ENCODE measurements around the gene FCGR2B. TPM values are rescaled to one million over a fixed set of nuclear protein-coding genes. Genes with fewer than 3 reads are reported as not detected.

FCGR2B gene
- total RNA-seq, 1 experiment from 2014 or later, result 0.11 TPM

DNA sequence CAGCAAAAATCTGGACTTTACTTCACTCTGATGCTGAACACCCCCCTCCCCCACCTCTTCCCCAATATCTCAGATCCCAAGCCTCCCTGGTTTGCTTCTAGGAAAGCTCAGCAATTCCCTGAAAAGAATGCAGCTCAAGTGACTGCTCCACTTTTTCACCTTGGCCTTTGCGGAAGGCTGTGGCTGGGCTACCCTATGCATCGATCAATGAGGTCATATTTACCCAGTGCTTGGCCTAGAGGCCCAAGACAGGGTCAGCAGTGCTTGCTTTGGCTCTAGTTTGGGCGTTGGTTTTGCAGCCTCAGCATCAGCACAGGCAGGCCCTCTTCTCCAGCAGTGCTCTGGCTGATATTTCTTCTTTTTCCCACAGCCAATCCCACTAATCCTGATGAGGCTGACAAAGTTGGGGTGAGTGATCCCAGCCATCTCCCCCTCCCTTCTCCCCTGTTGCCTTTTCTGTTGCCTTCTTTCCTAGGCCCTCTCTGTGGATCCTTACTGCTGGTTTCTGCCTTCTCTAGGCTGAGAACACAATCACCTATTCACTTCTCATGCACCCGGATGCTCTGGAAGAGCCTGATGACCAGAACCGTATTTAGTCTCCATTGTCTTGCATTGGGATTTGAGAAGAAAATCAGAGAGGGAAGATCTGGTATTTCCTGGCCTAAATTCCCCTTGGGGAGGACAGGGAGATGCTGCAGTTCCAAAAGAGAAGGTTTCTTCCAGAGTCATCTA lies 14.2 kb downstream of the FCGR2B start (continued):
- TF ChIP-seq, protein P1, sequence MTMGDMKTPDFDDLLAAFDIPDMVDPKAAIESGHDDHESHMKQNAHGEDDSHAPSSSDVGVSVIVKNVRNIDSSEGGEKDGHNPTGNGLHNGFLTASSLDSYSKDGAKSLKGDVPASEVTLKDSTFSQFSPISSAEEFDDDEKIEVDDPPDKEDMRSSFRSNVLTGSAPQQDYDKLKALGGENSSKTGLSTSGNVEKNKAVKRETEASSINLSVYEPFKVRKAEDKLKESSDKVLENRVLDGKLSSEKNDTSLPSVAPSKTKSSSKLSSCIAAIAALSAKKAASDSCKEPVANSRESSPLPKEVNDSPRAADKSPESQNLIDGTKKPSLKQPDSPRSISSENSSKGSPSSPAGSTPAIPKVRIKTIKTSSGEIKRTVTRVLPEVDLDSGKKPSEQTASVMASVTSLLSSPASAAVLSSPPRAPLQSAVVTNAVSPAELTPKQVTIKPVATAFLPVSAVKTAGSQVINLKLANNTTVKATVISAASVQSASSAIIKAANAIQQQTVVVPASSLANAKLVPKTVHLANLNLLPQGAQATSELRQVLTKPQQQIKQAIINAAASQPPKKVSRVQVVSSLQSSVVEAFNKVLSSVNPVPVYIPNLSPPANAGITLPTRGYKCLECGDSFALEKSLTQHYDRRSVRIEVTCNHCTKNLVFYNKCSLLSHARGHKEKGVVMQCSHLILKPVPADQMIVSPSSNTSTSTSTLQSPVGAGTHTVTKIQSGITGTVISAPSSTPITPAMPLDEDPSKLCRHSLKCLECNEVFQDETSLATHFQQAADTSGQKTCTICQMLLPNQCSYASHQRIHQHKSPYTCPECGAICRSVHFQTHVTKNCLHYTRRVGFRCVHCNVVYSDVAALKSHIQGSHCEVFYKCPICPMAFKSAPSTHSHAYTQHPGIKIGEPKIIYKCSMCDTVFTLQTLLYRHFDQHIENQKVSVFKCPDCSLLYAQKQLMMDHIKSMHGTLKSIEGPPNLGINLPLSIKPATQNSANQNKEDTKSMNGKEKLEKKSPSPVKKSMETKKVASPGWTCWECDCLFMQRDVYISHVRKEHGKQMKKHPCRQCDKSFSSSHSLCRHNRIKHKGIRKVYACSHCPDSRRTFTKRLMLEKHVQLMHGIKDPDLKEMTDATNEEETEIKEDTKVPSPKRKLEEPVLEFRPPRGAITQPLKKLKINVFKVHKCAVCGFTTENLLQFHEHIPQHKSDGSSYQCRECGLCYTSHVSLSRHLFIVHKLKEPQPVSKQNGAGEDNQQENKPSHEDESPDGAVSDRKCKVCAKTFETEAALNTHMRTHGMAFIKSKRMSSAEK (CRISPR knock-in tag; IDR thresholded peaks at IDR 0.05; ENCODE audit: borderline replicate concordance), result no peak
- TF ChIP-seq ZNF423 (CRISPR knock-in tag; IDR thresholded peaks at IDR 0.05), result no peak
- no peak for TF ChIP-seq ZNF219 (CRISPR knock-in tag; IDR thresholded peaks at IDR 0.05; ENCODE audit: borderline replicate concordance)

DNA sequence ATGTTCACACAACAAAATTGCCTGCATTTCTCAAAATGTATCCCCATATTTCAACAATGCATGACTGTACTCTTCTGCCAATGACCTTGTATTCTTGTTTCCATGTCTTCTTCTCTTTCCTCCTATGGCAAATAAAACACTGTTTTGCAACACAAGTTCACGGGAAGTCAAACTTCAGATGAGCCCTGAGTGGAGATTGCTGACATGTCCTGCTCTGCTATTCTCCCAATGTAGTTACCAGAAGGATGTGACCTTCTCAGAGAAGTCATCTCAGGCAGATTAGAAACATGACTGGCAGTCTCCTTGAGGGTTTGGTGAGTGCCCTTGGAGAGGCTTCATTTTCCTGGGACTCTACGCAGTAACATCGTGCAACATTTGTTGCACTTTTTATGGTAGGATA lies 15.6 kb downstream of the FCGR2B start:
- Mint-ChIP-seq H3K4me3 (no peak overlapping the region), H3K4me1 (peaks cover 10% of the 10 kb centered on the region), H3K36me3 (no peaks in the 10 kb centered on the region), H3K9me3 (no peaks in the 10 kb centered on the region), H3K27me3 (ENCODE audit: low read depth) (no peaks in the 10 kb centered on the region), H3K27ac (no peak overlapping the region)
- POLR2A ChIA-PET, result no interaction called here
- DNase-seq (ENCODE audit: low spot score) (no peak), ATAC-seq (no peak)
- TF ChIP-seq ZNF423 (CRISPR knock-in tag; IDR thresholded peaks at IDR 0.05) (no peak), NR2C2 (CRISPR knock-in tag; IDR thresholded peaks at IDR 0.05) (no peak), RORB (CRISPR knock-in tag; IDR thresholded peaks at IDR 0.05) (no peak), GTF2I (CRISPR knock-in tag; conservative IDR thresholded peaks at IDR 0.05) (no peak)
- TF ChIP-seq, protein P2, sequence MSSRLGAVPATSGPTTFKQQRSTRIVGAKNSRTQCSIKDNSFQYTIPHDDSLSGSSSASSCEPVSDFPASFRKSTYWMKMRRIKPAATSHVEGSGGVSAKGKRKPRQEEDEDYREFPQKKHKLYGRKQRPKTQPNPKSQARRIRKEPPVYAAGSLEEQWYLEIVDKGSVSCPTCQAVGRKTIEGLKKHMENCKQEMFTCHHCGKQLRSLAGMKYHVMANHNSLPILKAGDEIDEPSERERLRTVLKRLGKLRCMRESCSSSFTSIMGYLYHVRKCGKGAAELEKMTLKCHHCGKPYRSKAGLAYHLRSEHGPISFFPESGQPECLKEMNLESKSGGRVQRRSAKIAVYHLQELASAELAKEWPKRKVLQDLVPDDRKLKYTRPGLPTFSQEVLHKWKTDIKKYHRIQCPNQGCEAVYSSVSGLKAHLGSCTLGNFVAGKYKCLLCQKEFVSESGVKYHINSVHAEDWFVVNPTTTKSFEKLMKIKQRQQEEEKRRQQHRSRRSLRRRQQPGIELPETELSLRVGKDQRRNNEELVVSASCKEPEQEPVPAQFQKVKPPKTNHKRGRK (CRISPR knock-in tag; IDR thresholded peaks at IDR 0.05; ENCODE audit: borderline replicate concordance), result no peak
- TF ChIP-seq, protein P3, sequence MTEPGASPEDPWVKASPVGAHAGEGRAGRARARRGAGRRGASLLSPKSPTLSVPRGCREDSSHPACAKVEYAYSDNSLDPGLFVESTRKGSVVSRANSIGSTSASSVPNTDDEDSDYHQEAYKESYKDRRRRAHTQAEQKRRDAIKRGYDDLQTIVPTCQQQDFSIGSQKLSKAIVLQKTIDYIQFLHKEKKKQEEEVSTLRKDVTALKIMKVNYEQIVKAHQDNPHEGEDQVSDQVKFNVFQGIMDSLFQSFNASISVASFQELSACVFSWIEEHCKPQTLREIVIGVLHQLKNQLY (CRISPR knock-in tag; IDR thresholded peaks at IDR 0.05), result no peak
- TF ChIP-seq, protein P4, sequence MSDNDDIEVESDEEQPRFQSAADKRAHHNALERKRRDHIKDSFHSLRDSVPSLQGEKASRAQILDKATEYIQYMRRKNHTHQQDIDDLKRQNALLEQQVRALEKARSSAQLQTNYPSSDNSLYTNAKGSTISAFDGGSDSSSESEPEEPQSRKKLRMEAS (CRISPR knock-in tag; IDR thresholded peaks at IDR 0.05), result no peak
- TF ChIP-seq, protein P5, sequence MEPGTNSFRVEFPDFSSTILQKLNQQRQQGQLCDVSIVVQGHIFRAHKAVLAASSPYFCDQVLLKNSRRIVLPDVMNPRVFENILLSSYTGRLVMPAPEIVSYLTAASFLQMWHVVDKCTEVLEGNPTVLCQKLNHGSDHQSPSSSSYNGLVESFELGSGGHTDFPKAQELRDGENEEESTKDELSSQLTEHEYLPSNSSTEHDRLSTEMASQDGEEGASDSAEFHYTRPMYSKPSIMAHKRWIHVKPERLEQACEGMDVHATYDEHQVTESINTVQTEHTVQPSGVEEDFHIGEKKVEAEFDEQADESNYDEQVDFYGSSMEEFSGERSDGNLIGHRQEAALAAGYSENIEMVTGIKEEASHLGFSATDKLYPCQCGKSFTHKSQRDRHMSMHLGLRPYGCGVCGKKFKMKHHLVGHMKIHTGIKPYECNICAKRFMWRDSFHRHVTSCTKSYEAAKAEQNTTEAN (CRISPR knock-in tag; IDR thresholded peaks at IDR 0.05), result no peak
- CTCF ChIA-PET, result no interaction called here

DNA sequence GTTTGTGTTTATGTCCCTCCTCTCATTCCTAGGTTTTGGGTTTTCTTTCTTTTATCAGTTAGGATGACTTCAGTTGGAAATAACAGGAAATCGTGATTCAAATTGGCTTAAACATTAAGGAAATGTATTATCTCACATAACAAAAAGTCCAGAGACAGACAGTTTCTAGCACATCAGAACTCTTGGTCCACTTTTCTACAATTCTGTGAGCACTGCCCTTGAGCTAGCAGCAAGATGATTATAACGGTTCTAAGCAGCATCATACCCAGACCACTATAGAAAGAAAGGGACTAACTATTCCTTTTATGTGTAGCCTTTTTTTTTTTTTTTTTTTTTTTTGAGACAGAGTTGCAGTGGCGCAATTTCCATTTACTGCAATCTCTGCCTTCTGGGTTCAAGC lies 18.9 kb downstream of the FCGR2B start:
- DNase-seq (ENCODE audit: low spot score) (no peak), ATAC-seq (no peak)
- POLR2A ChIA-PET, result no interaction called here
- no peak overlapping the region for H3K27ac Mint-ChIP-seq
- no peaks in the 10 kb centered on the region for H3K36me3 Mint-ChIP-seq
- peaks cover 7% of the 10 kb centered on the region for H3K4me1 Mint-ChIP-seq
- H3K4me3 Mint-ChIP-seq, result no peak overlapping the region
- no peaks in the 10 kb centered on the region for H3K27me3 Mint-ChIP-seq (ENCODE audit: low read depth)
- H3K9me3 Mint-ChIP-seq, result no peaks in the 10 kb centered on the region
- CTCF ChIA-PET, result no interaction called here
- TF ChIP-seq NFYB (CRISPR knock-in tag; conservative IDR thresholded peaks at IDR 0.05; ENCODE audit: low read depth) (no peak), GABPB1 (CRISPR knock-in tag; IDR thresholded peaks at IDR 0.05) (no peak), JUN (CRISPR knock-in tag; IDR thresholded peaks at IDR 0.05) (no peak), ETV6 (CRISPR knock-in tag; IDR thresholded peaks at IDR 0.05) (no peak), GRHL2 (CRISPR knock-in tag; IDR thresholded peaks at IDR 0.05; ENCODE audit: insufficient replicate concordance, severe bottlenecking) (no peak), NR2C2 (CRISPR knock-in tag; IDR thresholded peaks at IDR 0.05) (no peak), RELA (CRISPR knock-in tag; IDR thresholded peaks at IDR 0.05; ENCODE audit: borderline replicate concordance) (no peak), FOXK1 (CRISPR knock-in tag; IDR thresholded peaks at IDR 0.05) (no peak)
- TF ChIP-seq, protein P6, sequence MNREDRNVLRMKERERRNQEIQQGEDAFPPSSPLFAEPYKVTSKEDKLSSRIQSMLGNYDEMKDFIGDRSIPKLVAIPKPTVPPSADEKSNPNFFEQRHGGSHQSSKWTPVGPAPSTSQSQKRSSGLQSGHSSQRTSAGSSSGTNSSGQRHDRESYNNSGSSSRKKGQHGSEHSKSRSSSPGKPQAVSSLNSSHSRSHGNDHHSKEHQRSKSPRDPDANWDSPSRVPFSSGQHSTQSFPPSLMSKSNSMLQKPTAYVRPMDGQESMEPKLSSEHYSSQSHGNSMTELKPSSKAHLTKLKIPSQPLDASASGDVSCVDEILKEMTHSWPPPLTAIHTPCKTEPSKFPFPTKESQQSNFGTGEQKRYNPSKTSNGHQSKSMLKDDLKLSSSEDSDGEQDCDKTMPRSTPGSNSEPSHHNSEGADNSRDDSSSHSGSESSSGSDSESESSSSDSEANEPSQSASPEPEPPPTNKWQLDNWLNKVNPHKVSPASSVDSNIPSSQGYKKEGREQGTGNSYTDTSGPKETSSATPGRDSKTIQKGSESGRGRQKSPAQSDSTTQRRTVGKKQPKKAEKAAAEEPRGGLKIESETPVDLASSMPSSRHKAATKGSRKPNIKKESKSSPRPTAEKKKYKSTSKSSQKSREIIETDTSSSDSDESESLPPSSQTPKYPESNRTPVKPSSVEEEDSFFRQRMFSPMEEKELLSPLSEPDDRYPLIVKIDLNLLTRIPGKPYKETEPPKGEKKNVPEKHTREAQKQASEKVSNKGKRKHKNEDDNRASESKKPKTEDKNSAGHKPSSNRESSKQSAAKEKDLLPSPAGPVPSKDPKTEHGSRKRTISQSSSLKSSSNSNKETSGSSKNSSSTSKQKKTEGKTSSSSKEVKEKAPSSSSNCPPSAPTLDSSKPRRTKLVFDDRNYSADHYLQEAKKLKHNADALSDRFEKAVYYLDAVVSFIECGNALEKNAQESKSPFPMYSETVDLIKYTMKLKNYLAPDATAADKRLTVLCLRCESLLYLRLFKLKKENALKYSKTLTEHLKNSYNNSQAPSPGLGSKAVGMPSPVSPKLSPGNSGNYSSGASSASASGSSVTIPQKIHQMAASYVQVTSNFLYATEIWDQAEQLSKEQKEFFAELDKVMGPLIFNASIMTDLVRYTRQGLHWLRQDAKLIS (CRISPR knock-in tag; IDR thresholded peaks at IDR 0.05; ENCODE audit: borderline replicate concordance), result no peak
- TF ChIP-seq, protein P7, sequence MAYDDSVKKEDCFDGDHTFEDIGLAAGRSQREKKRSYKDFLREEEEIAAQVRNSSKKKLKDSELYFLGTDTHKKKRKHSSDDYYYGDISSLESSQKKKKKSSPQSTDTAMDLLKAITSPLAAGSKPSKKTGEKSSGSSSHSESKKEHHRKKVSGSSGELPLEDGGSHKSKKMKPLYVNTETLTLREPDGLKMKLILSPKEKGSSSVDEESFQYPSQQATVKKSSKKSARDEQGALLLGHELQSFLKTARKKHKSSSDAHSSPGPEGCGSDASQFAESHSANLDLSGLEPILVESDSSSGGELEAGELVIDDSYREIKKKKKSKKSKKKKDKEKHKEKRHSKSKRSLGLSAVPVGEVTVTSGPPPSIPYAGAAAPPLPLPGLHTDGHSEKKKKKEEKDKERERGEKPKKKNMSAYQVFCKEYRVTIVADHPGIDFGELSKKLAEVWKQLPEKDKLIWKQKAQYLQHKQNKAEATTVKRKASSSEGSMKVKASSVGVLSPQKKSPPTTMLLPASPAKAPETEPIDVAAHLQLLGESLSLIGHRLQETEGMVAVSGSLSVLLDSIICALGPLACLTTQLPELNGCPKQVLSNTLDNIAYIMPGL (CRISPR knock-in tag; IDR thresholded peaks at IDR 0.05), result no peak

Measured in WTC11 (cell line).